Measurements from ENCODE around the gene EPS8. TPM values are rescaled to one million over a fixed set of nuclear protein-coding genes. Genes with fewer than 3 reads are reported as not detected.

The EPS8 gene
- total RNA-seq, 1 experiment from 2014 or later = 32.0 TPM

- peak overlapping the region; percentile 88 for H3K27ac ChIP-seq (ENCODE audit: low read length)
- H3K4me1 ChIP-seq (ENCODE audit: control insufficient read depth, insufficient read depth, low read length) = peaks cover 4% of the 10 kb centered on the region
- H3K4me3 ChIP-seq (ENCODE audit: low read depth in 2 of 2, low read length in 2 of 2) = peak overlapping the region; percentile 79
- ChIA-PET CTCF (interaction anchor here (0.6 kb wide), 2 partner anchors 19 to 261 kb away, joined by 4 to 6 read pairs; no protein-coding TSS in a partner anchor), POLR2A (interaction anchor here (0.7 to 1.4 kb wide), 2 partner anchors 12 to 33 kb away, joined by 3 to 6 read pairs; no protein-coding TSS in a partner anchor)
- no TSS peak for BruUV-seq (replicated peaks)
- DNase-seq (ENCODE audit: low read depth, low spot score) = no peak
- no peaks in the 10 kb centered on the region; the same call in 1 of the 2 replicates for H3K9me3 ChIP-seq (ENCODE audit: control insufficient read depth, insufficient read depth, low read depth, low read length)
- TF ChIP-seq TCF7L2 (IDR thresholded peaks at IDR 0.05; ENCODE audit: low read depth, low read length) (no peak), POLR2AphosphoS5 (IDR thresholded peaks at IDR 0.05; ENCODE audit: low read depth, low read length) (no peak), REST (IDR thresholded peaks at IDR 0.05; ENCODE audit: insufficient read depth in 1 of 2, low read depth in 2 of 2, low read length in 1 of 2) (no peak), SIN3A (IDR thresholded peaks at IDR 0.05; ENCODE audit: borderline replicate concordance, insufficient read depth, low read depth, low read length) (no peak)
- TF ChIP-seq, protein P1, sequence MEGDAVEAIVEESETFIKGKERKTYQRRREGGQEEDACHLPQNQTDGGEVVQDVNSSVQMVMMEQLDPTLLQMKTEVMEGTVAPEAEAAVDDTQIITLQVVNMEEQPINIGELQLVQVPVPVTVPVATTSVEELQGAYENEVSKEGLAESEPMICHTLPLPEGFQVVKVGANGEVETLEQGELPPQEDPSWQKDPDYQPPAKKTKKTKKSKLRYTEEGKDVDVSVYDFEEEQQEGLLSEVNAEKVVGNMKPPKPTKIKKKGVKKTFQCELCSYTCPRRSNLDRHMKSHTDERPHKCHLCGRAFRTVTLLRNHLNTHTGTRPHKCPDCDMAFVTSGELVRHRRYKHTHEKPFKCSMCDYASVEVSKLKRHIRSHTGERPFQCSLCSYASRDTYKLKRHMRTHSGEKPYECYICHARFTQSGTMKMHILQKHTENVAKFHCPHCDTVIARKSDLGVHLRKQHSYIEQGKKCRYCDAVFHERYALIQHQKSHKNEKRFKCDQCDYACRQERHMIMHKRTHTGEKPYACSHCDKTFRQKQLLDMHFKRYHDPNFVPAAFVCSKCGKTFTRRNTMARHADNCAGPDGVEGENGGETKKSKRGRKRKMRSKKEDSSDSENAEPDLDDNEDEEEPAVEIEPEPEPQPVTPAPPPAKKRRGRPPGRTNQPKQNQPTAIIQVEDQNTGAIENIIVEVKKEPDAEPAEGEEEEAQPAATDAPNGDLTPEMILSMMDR (IDR thresholded peaks at IDR 0.05) = no peak
- no peaks in the 10 kb centered on the region for H3K27me3 ChIP-seq (ENCODE audit: control insufficient read depth, insufficient read depth, low read length)
- intact Hi-C loops (cut with micrococcal nuclease; ENCODE audit: unreplicated experiment) = no loop called here
- in situ Hi-C loops (cut with HindIII; ENCODE audit: low pct_unique_long_range_greater_than_20kb, low sequenced_read_pairs) = no loop called here
- ATAC-seq = peak; percentile 61
- peaks cover 5% of the 10 kb centered on the region; the same call in 1 of the 2 replicates for H3K36me3 ChIP-seq (ENCODE audit: control insufficient read depth, insufficient read depth, low read length)
These were observed 662 bp downstream of the EPS8 start for GRCh38 chr12:15788233-15789219.

GRCh38 chr12:15787778-15788177 is 1.4 kb downstream of the EPS8 start:
- H3K4me1 ChIP-seq (ENCODE audit: control insufficient read depth, insufficient read depth, low read length) = peaks cover 4% of the 10 kb centered on the region
- POLR2A ChIA-PET = no interaction called here
- ATAC-seq (no peak), DNase-seq (ENCODE audit: low read depth, low spot score) (no peak)
- CTCF ChIA-PET = no interaction called here
- no peaks in the 10 kb centered on the region for H3K27me3 ChIP-seq (ENCODE audit: control insufficient read depth, insufficient read depth, low read length)
- H3K9me3 ChIP-seq (ENCODE audit: control insufficient read depth, insufficient read depth, low read depth, low read length) = no peaks in the 10 kb centered on the region; the same call in 1 of the 2 replicates
- TF ChIP-seq REST (IDR thresholded peaks at IDR 0.05; ENCODE audit: insufficient read depth in 1 of 2, low read depth in 2 of 2, low read length in 1 of 2) (no peak), POLR2AphosphoS5 (IDR thresholded peaks at IDR 0.05; ENCODE audit: low read depth, low read length) (no peak), TCF7L2 (IDR thresholded peaks at IDR 0.05; ENCODE audit: low read depth, low read length) (no peak), SIN3A (IDR thresholded peaks at IDR 0.05; ENCODE audit: borderline replicate concordance, insufficient read depth, low read depth, low read length) (no peak)
- TF ChIP-seq, protein P1 (IDR thresholded peaks at IDR 0.05) = no peak
- peaks cover 5% of the 10 kb centered on the region; the same call in 1 of the 2 replicates for H3K36me3 ChIP-seq (ENCODE audit: control insufficient read depth, insufficient read depth, low read length)
- BruUV-seq (replicated peaks) = no TSS peak
- intact Hi-C loops (cut with micrococcal nuclease; ENCODE audit: unreplicated experiment) = no loop called here
- H3K4me3 ChIP-seq (ENCODE audit: low read depth in 2 of 2, low read length in 2 of 2) = peak overlapping the region; percentile 79
- in situ Hi-C loops (cut with HindIII; ENCODE audit: low pct_unique_long_range_greater_than_20kb, low sequenced_read_pairs) = no loop called here
- peak overlapping the region; percentile 88 for H3K27ac ChIP-seq (ENCODE audit: low read length)
